Effector CD8-positive, alpha-beta T cell (primary cell): ENCODE data around the gene OR2T35.

ENCODE experiments used
- DNase-seq: peaks from one replicate; lab custom pipeline; 2025; lab: John Stamatoyannopoulos, UW

OR2T35 gene

DNA sequence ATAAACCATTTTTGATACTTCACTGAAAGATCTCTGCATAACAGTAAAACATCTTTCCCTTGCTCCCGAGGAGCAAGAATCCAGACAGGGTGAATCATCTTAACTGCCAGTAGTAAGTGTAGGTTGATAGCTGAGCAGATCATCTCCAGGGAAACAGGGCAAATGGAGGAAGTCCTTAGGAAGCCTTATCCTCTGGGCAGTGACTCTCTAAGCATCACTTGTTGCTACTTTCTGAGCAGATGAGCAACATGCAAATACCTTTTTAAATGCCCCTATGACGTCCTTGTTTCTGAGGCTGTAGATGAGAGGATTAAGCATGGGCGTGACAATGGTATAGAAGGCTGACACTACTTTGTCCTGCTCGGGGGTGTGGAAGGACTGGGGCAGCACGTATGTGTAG, 19.1 kb downstream of the OR2T35 start:
- DNase-seq, result no peak

DNA sequence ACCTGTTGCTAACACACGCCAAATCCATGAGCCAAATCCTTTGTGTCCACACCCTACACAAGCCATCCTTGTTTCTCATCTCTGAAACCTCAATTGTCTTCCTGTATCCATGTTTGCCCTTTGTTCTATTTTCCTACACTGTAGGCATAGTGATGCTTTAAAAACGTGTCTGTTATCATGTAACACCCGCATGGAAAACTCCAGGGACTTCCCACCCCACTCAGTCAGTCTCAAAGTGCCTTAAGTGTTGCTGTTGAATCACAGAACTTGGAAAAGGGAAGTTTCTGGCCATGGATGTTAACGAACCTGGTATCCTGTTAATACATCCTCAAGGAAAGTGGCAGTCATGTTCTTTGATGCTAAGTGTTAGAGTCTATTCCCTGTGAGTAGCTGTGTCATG, 19.9 kb downstream of the OR2T35 start:
- DNase-seq, result no peak

DNA sequence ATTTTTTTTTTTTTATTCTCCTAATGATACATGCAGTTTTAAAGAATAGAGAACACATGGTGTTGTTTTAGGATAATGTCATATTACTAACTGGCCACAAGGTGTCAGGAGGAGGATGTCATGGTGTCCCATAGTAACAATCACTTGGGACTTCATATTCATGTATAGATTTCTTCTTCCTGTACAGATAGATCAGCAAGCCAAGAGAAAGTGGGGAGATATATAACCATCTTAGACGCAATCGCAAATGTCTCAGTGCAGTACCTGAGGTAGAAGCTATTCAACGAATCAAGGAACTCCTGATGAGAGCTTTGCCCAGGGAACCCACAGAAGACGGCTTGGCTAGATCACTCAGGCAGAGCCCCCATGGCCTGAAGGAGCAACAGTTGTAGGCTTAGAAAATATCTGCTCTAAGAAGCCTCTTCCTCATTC, 22.5 kb downstream of the OR2T35 start:
- DNase-seq, result no peak

DNA sequence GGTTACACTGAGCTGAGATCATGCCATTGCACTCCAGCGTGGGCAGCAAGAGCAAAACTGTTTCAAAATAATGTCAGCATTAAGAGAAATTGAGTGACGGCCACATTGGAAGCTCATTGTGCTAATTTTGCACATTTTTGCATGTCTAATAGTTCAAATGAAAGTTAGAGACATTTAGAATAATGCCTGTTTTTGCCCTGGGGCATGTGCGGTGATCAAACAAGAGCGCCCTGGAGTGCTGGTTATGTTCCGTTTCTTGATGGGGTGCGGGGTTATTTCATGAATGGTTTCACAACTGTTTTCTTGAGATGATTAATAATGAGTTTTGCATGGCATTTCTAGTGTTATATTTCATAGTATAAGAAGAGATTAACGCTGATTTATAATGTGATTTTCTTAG, 23.3 kb downstream of the OR2T35 start:
- no peak for DNase-seq

DNA sequence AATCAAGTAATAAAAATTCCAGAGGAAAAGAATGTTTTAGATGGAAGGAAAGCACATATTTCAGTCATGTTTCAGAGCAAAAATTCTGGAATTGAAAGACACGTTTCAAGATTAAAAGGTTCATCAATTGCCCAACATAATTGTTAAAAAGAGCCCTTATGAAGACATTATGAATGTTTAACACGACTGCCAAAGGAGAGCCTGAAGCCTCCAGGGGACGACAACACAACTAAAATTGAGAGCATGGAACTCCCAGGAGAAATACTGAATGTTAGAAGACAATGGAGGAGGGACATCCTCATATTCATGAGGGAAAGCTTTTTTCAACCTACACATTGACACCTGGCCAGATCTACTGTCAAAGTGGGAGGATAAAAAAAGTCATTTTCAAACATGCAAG, 26.2 kb downstream of the OR2T35 start:
- no peak for DNase-seq

DNA sequence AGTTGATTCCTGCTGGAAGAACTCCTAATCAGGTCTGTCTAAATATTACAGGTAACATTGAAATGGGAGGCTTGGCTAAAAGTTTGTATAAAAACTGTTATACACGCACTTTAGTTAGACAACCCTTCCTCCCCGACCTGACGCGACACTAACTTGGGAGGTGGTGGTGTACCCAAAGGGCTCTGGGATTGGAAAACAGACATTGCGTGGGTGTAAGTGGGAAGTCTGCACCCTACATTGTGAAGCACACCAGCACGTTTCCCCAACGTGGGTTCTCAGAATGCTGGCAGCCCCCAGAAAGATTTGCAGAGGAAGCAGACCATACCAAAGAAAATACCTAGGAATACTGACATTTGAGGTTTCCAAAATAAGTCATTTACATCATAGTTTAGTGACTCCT, 27.0 kb downstream of the OR2T35 start:
- DNase-seq, result no peak

DNA sequence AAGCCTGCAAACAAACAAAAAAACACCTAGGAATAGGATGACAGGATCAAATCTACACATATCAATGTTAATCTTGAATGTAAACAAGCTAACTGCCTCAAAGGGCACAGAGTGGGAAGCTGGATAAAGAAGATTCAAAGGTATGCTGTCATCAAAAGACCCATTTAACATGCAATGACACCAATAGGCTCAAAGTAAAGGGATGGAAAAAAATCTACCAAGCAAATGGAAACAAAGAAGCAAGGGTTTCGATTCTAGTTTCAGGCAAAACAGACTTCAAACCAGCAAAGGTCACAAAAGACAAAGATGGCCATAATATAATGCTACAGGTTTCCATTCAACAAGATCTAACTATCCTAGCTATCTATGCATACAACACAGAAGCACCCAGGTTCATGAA, 31.3 kb downstream of the OR2T35 start:
- DNase-seq, result no peak

DNA sequence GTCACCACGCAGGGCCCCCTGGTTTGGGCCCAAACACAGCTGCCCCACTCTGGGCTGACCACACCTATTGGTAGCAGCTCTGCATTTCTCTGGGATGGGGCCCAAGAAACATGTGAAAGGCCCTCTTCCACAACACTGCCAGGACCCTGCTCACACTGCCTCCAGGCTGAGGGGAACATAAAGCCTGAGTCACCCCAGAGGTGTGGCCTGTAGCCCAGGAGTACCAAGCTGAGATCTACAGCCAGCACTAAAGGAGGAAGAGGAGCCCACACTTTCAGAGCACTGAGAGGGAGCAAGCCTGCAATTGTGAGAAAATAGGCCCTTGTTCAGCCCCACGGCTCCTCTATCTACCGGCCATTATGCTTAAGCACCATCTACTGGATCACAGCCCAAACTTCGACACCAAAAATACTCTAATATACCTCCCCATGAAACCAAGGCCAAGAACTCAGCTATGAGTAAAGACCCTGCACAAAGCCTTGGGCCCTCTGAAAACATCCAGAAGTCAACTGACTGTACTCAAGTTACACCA, 33.1 kb downstream of the OR2T35 start:
- DNase-seq, result no peak

DNA sequence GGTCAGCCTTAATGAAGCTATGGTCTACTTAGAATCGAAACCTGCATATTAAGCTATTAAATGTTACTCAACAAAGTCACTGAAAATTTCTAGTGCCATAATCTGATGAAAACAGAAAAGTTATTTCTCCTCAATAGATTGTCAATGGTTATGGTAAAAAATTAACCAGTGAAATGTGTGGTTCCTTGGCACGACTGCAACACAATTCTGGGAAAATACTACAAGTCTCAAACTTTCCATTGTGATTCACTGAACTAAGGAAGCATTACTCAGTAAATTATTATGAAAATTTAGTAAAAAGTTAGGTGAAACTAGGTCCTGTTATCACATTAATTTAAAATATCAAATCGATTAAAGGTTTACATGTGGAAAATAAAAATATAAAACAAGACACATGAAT, 34.8 kb downstream of the OR2T35 start:
- DNase-seq, result no peak

DNA sequence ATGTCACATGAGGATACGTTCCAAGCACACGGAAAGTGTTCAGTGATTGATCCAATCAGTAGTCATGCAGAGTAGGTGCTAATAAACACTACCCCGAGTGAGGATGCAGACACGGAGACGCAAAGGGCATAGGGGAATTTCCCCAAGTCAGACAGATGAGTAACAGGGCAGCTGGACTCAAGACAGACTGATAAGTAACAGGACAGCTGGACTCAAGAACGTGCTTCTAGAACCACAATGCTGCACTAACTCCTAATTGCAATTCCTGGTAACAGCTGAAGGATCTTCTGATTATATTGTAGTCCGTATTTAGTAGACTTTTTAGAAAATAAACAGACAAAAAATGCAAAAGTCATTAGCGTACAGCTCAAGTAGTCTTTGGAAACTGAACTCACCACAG, 45.7 kb downstream of the OR2T35 start:
- DNase-seq, result no peak

DNA sequence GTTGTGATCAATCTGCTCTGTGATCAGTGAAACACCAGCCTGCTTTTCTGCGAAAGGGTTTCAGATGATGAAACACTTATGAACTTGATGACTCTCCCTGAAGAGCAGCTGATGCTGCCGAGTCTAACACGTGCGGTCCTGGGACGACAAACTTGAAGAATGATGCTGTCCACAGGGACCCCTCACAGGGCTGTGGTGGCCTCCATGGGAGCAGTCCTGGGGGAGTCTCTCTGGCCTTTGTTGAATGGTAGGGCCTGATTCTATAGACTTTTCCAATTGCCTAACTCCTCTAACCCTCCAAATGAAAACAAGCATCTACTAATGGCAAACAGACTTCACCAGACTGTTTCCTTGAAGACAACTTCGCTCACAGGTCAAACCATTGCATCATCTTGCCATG, 47.5 kb downstream of the OR2T35 start, which contains the start of gene OR2T10:
Gene OR2T10 (minus strand): TSS at position 112 of the 400 bp plus-strand sequence. CDS start 3,932 bp downstream, outside the sequence.
- DNase-seq, result no peak

DNA sequence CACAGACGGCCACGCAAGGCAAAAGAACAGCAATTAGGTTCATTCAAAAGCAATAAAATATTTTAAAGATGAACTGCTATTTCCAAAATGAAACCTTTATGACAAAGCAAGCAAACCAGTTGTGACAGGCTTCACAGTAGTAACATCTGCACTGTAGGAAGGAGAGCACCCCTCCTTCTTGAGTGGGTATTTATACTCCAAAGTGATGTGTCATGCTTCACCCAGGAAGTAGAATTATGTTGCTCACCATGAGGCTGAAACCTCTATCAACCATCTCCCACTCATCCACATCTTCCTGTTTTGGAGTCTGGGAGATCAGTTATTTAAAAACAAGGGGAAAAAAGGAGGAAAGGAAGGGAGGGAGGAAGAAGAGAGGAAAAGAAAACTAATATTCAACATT, 48.5 kb downstream of the OR2T35 start:
- DNase-seq, result no peak

DNA sequence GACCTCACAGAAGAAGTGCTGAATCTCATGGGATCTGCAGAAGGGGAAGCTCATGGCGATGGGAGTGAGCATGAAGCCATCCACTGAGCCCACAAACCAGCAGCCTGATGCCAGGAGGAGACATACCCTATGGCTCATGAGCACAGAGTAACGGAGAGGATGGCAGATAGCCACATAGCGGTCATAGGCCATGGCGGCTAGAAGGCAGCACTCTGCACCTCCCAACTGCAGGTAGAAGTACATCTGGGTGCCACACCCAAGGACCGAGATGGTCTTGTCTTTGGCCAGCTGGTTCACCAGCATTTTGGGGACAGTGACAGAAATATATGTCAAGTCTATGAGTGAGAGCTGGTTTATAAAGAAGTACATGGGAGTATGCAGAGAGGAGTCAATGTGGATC, 51.9 kb downstream of the OR2T35 start:
- no peak for DNase-seq

DNA sequence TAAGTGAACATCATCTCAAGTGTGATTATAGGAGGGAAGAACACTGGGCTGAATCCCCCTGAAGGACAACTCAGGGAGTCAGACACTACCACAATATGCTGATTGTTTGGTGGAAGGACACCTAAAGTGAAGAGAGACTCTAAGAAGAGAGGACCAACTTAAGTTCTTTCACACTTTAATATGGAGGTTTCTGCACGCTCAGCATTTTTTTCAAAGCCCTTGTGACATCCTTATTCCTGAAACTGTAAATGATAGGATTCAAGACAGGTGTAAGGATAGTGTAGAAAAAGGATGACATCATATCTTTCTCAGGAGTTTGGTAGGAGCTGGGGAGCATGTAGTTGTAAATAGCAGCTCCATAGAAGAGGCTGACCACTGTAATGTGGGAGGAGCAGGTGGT, 52.4 kb downstream of the OR2T35 start:
- DNase-seq, result no peak

DNA sequence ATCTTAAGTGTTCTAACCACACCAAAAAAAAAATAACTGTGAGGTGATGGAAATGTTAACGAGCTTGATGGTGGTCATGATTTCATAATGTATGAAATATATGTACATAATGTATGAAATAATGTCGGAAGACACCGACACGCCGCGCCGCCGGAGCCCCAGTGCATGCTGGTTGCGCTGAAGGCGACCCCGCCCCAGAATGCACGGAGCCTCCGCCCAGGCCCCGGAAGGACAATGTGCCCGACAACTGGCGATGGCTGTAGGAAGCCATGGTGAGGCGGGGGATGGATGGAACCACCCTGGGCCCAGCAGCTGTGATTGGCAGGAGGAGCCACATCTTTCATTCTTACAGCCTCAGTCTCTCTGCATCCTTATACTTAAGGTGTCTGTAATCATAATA, 55.0 kb downstream of the OR2T35 start:
- no peak for DNase-seq

DNA sequence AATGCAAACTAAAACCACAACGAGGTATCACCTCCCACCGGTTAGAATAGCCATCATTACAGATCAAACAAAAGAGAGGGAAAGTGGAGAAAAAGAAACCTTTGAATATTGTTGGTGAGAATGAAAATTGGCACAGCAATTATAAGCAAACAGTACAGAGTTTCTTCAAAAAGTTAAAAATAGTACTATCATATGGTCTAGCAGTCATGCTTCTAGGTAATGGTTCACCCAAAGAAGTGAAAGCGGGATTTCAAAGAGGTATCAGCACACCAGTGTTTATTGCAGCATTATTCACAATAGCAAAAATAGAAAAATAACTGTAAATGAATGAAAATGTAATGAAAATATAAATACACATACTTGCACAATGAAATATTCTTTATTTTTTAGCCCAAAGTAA, 55.7 kb downstream of the OR2T35 start:
- no peak for DNase-seq
